Ecto neural progenitor cell (in vitro differentiated cells): ENCODE measurements around the gene DNAH2.

Experiments
- DNase-seq: peaks from one replicate; pipeline ENCODE4 v3.0.0-alpha.2; 2018; ENCODE audit warnings: low spot score

Gene DNAH2

DNA sequence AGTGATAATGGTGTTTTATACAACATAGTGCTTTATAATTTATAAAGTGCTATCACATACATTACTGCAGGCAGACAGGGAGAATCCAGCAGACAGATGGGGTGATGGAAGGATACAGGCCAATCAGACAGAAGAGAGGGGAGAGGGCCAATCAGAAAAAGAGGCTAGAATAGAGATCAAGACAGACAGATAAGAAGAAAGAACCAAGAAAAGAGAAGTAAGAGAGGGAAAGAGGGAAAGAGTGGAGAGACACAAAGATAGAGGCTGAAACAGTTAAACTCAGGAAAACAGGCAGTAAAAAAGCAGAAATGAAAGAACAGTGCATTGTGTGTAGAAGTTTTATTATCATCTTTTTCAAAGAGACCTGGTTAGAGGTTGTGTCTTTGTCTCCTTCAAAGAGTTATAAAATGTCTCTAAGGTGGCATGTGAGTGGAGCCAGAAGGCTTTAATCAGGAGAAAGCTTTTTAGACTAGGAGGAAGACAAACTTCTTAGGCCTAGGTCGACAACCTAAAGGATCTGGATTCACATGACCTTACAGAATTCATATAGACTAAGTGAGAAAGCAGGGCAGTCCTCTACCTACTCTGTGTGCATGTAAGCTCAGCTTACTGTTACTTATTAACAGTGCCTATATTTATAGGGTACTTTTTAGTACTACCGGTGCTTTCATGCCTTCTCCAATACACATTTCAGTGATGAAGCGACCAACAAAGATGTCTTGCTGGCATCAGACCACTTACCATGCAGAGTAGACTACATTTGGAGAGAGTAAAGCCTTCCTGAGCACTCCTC lies 162.7 kb downstream of the DNAH2 start:
- DNase-seq, result peak; percentile 7

DNA sequence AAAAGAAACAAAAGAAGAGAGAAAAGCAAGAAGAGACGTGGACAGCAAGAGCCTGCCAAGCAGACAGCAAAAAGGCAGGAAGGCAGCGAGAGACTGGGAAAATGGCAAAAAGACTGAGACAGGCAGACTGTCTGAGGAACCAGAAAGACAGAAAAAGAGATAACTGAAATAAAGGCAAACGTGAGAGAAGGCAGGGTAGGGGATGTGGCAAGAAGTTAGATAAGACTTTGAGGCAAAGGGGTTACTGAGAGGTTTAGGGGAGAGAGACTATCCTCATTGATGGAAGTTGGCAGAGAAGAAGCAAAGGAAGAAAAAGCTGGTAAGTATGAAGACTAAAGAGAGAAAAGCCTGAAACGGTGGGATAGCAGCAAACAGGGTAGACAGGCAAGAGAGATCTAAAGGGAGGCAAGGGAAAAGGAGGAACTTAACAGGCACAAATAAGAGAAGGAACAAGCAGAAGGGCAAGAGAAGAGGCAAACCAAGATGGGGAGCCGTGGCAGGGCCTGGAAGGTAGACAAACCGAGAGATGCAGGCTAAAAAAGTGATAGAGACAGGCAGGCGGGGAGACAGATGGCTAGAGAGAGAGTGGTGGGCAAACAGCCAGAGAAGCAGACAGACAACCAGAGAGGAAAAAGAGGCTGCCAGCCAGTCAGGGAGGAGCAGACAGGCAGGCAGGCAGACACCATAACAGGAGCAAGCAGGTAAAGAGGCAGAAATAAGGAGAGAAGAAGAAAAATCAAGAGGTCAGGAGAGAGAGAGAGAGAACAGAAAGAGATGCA lies 163.9 kb downstream of the DNAH2 start:
- peak; percentile 42 for DNase-seq

DNA sequence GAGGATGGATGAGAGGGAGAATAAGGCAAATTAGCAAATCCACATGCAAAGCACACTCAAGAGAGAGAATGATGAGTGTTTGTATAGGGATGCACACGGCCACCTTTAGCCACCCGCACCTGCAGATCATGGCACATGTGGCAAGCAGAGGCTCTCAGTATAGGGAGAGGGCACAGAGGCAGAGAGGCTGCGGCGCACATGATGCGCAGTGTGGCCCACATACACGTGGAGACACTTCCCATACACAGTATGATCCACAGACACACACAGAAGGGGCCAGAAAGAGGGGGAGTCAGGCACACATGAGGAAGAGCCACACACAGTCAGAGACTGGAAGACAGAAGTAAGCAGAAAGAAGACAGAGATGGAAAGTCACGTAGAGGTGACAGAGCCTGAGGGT lies 164.5 kb downstream of the DNAH2 start:
- DNase-seq, result peak; percentile 41

DNA sequence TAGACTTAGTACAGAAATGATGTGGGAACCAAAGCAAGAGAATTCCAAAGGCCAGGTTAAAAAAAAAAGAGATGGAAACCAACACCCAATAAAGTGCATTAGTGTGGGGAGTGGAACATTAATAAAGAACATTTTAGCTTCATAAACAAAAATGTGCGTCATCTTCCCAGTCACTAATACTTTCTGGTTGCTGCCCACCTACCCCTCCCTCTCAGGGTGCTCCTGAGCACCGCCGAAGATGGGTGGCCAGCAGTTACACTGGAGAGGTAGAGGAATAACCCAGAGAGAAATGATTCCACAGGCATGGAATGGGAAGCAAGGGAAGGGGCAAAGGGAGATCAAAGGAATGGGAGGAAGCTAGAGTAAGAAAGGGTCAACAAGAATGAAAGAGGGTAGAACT lies 165.1 kb downstream of the DNAH2 start:
- peak; percentile 31 for DNase-seq
